ENCODE measurements around the gene CLSTN2. TPM values are rescaled to one million over a fixed set of nuclear protein-coding genes. Genes with fewer than 3 reads are reported as not detected.

CLSTN2 gene
- total RNA-seq, 2 donors from 2014 or later = 0.08 TPM; not detected in 1

DNA sequence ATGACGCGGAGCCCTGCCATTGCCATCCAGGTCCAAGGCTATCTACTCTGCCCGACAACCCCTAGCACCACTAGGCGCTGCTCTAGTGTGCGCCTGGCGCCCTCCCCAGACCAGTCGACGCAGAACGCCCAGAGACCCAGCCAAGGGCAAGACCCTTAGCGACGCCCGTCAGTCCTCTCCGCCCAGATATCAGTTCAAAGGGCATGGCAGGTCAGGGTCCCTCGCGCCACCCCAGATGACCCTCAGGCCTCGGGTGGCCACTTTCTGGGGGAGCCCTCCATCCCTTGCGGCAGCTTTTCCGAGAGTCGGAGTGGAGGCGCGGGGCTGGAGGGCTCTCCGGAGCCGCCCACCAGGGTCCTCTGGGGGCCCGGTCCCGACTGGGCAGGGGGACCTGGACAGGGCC is 371 bp upstream of the CLSTN2 start:
- ATAC-seq (replicated peaks) = no peak
- no peak overlapping the region for H3K4me3 Mint-ChIP-seq
- H3K27me3 Mint-ChIP-seq = peaks cover 42% of the 10 kb centered on the region
- H3K4me1 Mint-ChIP-seq = no peaks in the 10 kb centered on the region
- no peaks in the 10 kb centered on the region for H3K9me3 Mint-ChIP-seq
- no peak overlapping the region for H3K27ac Mint-ChIP-seq
- no peaks in the 10 kb centered on the region for H3K36me3 Mint-ChIP-seq (ENCODE audit: low read depth)

DNA sequence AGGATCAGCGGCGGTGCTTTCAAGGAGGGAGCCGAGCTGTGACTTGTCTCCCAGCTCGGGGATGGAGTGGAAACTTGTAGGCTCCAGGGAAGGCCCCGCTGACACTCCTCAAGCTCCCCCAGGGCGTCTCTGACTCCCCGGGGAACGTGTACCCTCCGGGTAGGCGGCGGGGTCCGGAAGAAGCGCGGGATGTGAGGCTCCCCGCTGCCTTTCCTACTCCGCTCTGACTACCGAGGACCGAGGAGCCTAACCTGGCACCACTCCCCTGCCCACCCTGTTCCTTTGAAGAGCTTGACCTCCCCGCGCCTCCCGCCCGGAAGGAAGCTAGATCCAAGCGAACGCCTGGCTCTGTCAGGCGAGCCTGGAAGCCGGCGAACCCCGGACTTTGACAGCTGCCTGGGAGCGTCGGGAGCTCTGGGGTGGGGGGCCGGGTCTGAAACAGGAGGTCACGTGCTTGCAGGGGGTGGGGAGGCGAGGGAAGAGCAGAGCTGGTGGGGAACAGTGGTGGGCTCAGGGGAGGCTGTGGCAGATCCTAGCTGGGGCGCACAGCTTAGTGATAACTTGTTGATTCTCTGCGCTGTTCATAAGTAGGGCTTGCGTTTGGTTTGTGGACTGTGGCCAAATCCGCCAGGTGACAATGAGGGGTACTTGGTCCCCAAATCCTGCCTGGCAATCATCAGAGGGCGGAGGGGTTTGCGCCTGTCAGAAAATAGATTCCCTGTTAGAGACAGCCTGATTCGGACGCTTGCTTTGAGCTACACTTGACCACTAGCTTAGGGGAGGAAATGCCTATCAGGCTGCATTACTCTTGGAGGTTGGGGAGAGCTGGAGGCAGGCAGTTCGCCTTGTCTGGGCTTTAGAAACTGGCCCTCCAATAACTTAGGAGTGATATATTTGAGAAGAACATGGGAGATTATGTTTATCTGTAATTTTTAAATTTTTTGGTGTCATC is 1.2 kb downstream of the CLSTN2 start:
- H3K27ac Mint-ChIP-seq = no peak overlapping the region
- no peaks in the 10 kb centered on the region for H3K36me3 Mint-ChIP-seq (ENCODE audit: low read depth)
- H3K27me3 Mint-ChIP-seq = peaks cover 42% of the 10 kb centered on the region
- no peaks in the 10 kb centered on the region for H3K9me3 Mint-ChIP-seq
- ATAC-seq (replicated peaks) = no peak
- H3K4me1 Mint-ChIP-seq = no peaks in the 10 kb centered on the region
- no peak overlapping the region for H3K4me3 Mint-ChIP-seq

DNA sequence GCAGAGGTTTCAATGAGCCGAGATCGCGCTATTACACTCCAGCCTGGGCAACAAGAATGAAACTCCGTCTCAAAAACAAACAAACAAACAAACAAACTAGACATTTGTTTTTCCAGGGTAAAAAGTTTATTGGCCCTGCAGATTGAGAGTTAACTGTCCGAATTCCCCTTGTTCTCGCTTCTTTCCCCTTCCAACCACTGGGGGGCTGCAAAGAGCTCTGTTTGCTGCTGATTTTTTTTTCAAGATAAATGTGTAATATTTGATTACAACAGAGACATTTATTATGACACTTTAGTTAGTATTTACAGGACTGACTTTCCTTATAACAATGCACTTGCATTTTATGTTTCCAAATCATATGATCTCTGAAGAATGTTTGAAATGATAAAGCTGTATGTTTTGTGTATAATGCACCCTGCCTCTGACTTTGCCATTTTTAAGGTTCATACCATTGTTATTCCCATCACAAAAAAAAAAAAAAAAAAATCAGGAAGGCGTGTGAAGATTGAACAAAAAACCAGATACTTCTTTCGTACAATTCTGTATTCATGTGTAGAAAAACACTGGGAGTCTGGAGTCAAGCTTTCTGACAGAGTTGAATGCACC is 2.8 kb downstream of the CLSTN2 start:
- no peaks in the 10 kb centered on the region for H3K4me1 Mint-ChIP-seq
- no peak overlapping the region for H3K4me3 Mint-ChIP-seq
- no peak overlapping the region for H3K27ac Mint-ChIP-seq
- ATAC-seq (replicated peaks) = no peak
- H3K36me3 Mint-ChIP-seq (ENCODE audit: low read depth) = no peaks in the 10 kb centered on the region
- peaks cover 51% of the 10 kb centered on the region for H3K27me3 Mint-ChIP-seq
- H3K9me3 Mint-ChIP-seq = no peaks in the 10 kb centered on the region

DNA sequence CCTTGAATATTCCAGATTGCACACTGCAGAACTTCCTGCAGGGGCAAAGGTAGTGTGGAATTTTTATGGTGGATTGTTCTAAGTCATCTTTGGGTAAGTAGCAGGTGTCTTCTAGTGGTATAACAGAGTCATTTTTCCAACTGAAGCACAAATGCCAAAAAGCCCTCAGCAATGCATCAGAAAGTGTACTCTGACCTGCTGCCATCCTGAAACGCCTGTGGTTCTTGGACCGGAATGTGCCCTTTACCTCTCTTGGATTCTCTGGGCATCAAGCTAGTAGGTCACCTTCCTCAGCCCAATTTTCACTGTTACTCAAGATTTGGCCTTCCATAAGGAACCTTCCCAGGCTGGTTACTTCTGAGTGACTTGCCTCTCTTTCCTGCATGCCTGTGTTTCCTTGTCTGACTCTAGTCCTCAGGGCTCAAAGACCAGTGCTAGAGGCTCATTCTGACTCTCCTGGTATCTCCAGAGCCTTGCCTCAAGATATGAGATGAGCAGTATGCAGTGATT is 4.8 kb downstream of the CLSTN2 start:
- Mint-ChIP-seq H3K4me1 (no peaks in the 10 kb centered on the region), H3K9me3 (no peaks in the 10 kb centered on the region), H3K4me3 (no peak overlapping the region), H3K36me3 (ENCODE audit: low read depth) (no peaks in the 10 kb centered on the region), H3K27me3 (peaks cover 44% of the 10 kb centered on the region), H3K27ac (no peak overlapping the region)
- no peak for ATAC-seq (replicated peaks)

DNA sequence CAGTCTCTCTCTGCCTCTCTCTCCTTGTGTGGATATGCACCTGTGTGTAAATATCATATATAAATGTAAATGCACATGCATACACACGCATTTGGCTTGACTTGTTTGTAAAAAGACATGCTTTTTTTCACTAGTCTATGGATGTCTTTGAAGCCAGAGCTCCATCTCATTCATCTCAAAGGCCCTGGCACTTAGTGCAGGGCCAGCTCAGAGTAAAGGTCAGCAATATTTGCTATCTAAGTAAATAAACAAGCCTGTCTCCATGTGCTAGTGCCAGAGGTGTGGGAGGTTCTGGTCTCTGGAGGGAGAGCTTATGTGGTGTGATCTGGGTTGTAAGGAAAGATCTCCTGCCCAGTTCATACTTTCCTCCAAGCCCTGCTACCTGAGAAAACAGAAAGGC is 5.6 kb downstream of the CLSTN2 start:
- Mint-ChIP-seq H3K4me1 (no peaks in the 10 kb centered on the region), H3K27me3 (peaks cover 44% of the 10 kb centered on the region), H3K4me3 (no peak overlapping the region), H3K27ac (no peak overlapping the region), H3K9me3 (no peaks in the 10 kb centered on the region), H3K36me3 (ENCODE audit: low read depth) (no peaks in the 10 kb centered on the region)
- no peak for ATAC-seq (replicated peaks)

DNA sequence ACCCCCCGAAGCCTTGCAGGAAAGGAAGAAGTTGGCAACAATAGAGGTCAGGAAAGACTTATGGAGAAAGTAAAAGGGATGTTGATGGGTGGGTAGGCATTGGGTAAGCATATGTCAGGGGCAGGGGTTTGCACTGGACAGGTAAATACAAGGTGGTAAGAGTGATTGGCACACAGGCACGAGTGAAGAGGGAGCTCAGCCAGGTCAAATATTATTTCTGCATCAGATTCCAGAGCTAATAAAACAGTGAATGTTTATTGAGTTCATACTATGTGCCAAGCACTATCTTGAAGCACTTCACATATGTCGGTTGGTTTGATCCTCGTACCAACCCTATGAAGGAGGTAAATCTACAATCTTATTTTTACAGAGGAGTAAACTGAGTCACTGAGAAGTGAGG is 6.6 kb downstream of the CLSTN2 start:
- Mint-ChIP-seq H3K27ac (no peak overlapping the region), H3K9me3 (no peaks in the 10 kb centered on the region), H3K27me3 (peaks cover 36% of the 10 kb centered on the region), H3K4me3 (no peak overlapping the region), H3K36me3 (ENCODE audit: low read depth) (no peaks in the 10 kb centered on the region), H3K4me1 (no peaks in the 10 kb centered on the region)
- no peak for ATAC-seq (replicated peaks)

DNA sequence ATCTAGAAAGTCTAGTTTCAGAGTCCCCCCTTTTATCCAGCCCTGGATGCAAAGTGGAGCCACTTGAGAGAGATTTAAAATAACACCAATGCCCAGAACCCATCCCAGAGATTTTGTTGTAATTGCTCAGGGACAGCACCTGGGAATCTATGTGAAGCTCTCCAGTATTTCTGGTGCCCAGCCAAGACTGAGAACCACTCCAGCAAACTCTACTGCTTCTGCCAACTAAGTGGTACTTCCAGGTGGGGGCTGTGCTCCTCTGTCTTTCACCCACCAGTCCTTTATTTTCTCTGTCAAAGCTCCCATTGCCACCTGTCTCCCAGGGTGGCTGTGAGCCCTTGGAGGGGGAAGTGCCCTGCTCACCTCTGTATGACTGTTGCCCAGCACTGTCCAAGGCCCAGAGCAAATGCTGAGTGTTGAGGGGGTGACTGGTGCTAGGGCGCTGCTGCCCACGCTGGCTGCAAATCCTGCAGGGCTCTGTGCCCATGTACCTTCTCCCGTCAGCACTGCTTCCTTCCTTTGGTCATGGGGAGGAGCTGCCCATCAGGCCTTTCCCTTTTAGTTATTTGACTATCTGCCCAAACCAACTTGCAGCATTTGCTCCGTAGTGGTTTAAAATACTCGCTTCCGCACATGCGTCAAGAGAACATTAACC is 9.4 kb downstream of the CLSTN2 start:
- no peaks in the 10 kb centered on the region for H3K36me3 Mint-ChIP-seq (ENCODE audit: low read depth)
- ATAC-seq (replicated peaks) = no peak
- peaks cover 16% of the 10 kb centered on the region for H3K27me3 Mint-ChIP-seq
- H3K4me3 Mint-ChIP-seq = no peak overlapping the region
- H3K9me3 Mint-ChIP-seq = no peaks in the 10 kb centered on the region
- no peak overlapping the region for H3K27ac Mint-ChIP-seq
- H3K4me1 Mint-ChIP-seq = no peaks in the 10 kb centered on the region

DNA sequence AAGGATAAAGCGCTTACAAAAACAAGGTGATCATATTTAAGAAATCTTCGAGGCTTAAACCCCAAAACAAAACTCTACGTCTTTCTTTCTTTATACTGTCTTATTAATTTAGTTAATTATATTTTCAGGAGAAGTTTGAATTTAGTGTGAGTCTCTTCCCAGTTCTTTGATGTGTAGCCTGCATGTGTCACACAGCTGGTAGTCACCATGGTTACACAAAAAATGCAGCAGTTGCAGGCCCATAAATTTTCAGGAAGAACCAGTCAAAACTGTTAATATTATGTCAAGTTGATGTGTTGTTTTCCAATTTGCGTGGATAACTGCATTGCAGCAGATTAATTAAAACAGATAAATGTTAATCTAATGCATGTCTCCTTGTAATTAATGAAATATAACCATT is 10.4 kb downstream of the CLSTN2 start:
- Mint-ChIP-seq H3K27me3 (peaks cover 16% of the 10 kb centered on the region), H3K36me3 (ENCODE audit: low read depth) (no peaks in the 10 kb centered on the region), H3K4me1 (no peaks in the 10 kb centered on the region), H3K4me3 (no peak overlapping the region), H3K27ac (no peak overlapping the region), H3K9me3 (no peaks in the 10 kb centered on the region)
- no peak for ATAC-seq (replicated peaks)

DNA sequence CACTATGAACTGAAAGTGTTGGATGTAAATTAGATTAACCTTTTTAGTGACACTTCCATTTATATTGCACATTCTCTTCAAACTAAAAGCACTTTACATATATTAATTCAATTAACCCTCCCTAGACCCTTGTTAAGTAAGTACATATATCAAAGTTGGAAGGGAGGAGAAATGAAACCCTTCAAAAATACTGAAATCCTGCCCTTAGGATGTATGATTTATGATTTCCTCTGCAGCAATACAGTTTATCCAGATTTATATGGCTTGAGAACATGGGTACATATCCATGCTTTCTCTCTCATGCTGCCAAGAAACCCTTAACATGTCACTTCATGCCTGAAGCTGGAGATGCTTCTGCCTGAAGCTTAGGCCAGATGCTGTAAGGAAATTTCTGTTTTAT is 11.0 kb downstream of the CLSTN2 start:
- ATAC-seq (replicated peaks) = no peak
- H3K9me3 Mint-ChIP-seq = no peaks in the 10 kb centered on the region
- H3K27me3 Mint-ChIP-seq = peaks cover 16% of the 10 kb centered on the region
- H3K4me3 Mint-ChIP-seq = no peak overlapping the region
- no peaks in the 10 kb centered on the region for H3K36me3 Mint-ChIP-seq (ENCODE audit: low read depth)
- no peak overlapping the region for H3K27ac Mint-ChIP-seq
- H3K4me1 Mint-ChIP-seq = no peaks in the 10 kb centered on the region

DNA sequence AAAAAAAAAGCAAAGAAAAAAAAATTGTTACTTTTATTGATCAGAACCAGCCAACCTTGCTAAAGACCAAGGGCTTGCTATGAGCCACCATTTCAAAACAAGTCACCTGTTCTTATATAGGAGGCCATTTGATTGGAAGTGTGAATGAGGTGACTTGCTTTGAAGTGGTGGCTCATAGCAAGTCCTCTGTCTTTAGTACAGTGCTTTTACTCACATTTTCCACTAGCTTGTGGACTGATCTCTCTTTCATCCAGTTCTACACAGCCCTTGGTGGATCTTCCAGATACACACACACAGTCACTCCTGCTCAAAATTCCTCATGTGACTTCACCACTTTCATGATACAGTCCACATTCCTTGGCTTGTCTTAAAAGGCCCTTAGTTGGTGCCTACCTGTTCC is 13.5 kb downstream of the CLSTN2 start:
- H3K27me3 Mint-ChIP-seq = no peaks in the 10 kb centered on the region
- H3K27ac Mint-ChIP-seq = no peak overlapping the region
- no peak overlapping the region for H3K4me3 Mint-ChIP-seq
- ATAC-seq (replicated peaks) = no peak
- no peaks in the 10 kb centered on the region for H3K36me3 Mint-ChIP-seq (ENCODE audit: low read depth)
- H3K9me3 Mint-ChIP-seq = no peaks in the 10 kb centered on the region
- H3K4me1 Mint-ChIP-seq = no peaks in the 10 kb centered on the region

DNA sequence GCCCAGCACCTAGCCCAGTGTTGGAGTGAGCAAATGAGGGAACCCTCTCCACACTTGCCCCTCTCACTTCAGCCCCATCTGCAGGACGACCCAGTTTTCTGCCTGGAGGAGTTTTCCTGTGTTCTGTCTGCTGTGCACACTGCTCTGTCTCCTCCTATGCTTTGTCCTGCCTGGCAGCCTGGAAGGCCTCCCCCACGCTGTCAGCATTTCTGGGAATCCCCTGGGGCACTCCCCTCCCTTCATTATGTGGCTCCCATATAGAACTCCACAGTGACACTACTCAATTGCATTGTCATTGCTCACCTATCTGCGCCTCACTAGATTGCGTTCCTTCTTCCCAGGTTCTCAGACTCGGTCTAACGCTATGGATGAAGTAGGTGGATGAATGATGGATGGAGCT is 13.9 kb downstream of the CLSTN2 start:
- Mint-ChIP-seq H3K9me3 (no peaks in the 10 kb centered on the region), H3K27ac (no peak overlapping the region), H3K27me3 (no peaks in the 10 kb centered on the region), H3K4me3 (no peak overlapping the region), H3K36me3 (ENCODE audit: low read depth) (no peaks in the 10 kb centered on the region), H3K4me1 (no peaks in the 10 kb centered on the region)
- no peak for ATAC-seq (replicated peaks)

DNA sequence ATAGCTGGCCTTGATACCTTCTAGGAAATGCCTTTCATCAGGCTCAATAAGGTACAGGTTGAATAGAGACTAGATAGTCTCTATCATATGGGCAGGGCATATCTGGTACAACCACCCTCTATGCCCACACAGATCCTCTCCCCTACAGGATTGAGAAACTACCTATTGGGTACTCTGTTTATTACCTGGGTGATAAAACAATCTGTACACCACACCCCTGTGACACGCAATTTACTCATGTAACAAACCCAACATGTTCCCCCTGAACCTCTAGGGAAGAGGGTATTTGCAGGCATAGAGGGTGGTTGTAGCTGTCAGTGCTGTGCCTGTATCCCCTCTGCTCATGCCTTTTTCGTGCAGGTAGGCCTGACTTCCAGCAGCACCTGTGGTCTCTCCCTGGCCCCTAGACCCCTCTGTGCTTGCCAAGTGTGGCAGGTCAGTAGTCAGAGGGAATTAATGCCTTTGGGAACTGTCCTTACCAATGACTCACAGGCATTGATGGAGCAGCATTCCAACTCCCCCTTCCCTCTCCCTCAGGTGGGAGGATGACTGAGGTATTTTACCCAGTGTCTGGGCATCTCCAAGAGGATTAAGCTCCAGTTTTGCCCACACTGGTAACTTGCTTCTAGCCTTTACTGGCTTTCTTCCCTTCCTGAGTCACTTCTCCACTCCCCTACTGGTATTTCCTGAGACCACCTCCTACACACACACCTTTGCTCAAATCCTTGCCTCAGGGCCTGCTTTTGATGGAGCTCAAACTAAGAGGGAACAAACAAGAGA is 18.3 kb downstream of the CLSTN2 start:
- Mint-ChIP-seq H3K4me1 (no peaks in the 10 kb centered on the region), H3K9me3 (no peaks in the 10 kb centered on the region), H3K27me3 (peaks cover 3% of the 10 kb centered on the region), H3K36me3 (ENCODE audit: low read depth) (no peaks in the 10 kb centered on the region), H3K4me3 (no peak overlapping the region), H3K27ac (no peak overlapping the region)
- ATAC-seq (replicated peaks) = no peak

DNA sequence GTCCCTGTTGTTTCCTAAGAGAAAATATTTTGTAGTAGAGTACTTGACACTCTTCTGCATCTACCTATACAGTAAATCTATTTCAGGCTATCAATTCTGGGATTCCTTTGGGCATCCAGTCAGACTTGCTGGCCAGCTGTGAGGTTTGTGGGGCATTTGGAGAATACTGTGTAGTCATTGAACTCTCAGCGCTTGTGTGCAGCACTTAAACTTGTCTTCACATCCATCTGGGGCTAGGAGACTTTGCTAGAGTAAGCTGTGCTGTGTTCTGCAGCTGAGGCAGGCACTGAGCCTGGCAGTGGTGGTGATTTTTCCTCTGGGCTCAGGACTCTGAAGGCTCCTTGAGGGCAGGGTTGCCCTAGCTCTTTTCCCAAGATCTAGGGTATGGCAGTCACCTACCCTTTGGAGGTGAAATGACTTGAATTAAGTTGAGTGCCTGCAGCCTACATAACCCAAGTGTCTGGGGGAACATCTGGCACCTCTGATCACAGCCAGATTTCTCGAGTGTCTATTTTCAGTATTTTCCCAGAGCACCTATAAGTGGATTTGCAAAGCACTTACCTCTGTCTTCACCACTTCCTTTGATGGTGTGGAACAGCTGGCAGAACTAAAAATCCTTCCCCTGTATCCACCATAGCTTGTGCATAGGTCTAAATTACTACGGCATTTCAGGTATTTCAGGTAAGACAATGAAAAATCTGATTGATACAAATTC is 19.3 kb downstream of the CLSTN2 start:
- H3K36me3 Mint-ChIP-seq (ENCODE audit: low read depth) = no peaks in the 10 kb centered on the region
- H3K4me3 Mint-ChIP-seq = no peak overlapping the region
- H3K4me1 Mint-ChIP-seq = no peaks in the 10 kb centered on the region
- H3K27me3 Mint-ChIP-seq = peaks cover 7% of the 10 kb centered on the region
- H3K27ac Mint-ChIP-seq = no peak overlapping the region
- ATAC-seq (replicated peaks) = no peak
- no peaks in the 10 kb centered on the region for H3K9me3 Mint-ChIP-seq

DNA sequence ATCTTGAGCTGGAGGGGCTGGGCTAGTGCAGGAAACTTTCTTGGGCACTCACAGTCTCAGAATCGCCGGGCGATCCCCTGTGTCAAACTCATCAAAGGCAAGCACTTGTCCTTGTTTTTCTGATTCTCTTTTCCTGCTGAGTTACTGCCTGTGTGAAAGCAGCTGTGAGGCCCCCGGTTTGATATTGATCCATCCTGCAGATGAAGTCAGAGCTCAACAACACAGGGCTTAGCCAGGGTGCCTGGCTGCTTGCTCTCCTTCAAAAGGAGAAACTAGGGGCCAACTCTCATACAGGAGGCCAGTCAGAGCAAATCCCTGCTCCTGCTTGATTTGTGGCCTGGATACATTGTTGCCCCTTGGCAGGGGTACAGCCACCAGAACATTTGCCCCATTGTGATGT is 22.9 kb downstream of the CLSTN2 start:
- Mint-ChIP-seq H3K27ac (no peak overlapping the region), H3K9me3 (no peaks in the 10 kb centered on the region), H3K4me3 (no peak overlapping the region), H3K36me3 (ENCODE audit: low read depth) (no peaks in the 10 kb centered on the region), H3K4me1 (no peaks in the 10 kb centered on the region), H3K27me3 (peaks cover 17% of the 10 kb centered on the region)
- no peak for ATAC-seq (replicated peaks)

Data from activated T-helper 17 cell treated with anti-CD3 and anti-CD28 coated beads, Interleukin-2, amount 50 U/mL, for 72 hours (primary cell).